ENCODE measurements around the gene KIF1A.

KIF1A gene

DNA sequence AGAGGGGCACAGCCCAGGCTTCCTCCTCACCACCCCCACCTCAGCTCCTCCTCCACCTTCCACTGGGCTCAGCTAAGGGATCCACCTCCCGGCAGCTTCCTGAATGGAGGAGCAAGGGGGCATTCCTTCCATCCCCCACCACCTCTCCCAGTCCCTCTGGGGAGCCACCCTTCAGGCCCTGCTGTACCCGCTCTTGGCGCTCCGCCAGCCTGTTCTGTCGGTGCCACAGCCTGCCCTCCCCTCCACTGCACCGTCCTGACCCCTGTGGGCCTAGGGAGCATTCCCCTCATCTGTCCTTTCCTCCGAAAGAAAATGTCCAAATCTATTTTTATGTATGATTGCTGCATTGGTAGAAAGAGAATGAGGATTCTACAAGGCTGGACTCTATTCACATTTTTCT, 59.9 kb downstream of the KIF1A start:
- DNase-seq = no peak

DNA sequence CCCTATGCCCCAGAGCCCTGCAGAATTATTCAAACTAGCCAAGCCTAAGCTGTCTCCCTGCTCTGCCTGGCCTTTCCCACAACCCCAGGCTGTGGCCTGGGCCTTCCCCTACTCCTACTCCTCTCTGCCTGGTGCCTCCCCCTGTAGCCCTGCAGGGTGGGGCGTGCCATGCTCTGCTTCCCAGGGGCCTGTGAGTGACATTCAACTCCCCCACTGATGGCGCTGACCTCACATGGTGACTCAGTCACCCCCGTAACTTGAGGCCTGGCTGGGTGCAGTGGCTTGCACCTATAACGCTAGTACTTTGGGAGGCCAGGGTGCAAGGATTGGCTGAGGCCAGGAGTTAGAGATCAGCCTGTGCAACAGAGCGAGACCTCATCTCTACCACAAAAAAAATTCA, 60.6 kb downstream of the KIF1A start:
- DNase-seq = no peak

DNA sequence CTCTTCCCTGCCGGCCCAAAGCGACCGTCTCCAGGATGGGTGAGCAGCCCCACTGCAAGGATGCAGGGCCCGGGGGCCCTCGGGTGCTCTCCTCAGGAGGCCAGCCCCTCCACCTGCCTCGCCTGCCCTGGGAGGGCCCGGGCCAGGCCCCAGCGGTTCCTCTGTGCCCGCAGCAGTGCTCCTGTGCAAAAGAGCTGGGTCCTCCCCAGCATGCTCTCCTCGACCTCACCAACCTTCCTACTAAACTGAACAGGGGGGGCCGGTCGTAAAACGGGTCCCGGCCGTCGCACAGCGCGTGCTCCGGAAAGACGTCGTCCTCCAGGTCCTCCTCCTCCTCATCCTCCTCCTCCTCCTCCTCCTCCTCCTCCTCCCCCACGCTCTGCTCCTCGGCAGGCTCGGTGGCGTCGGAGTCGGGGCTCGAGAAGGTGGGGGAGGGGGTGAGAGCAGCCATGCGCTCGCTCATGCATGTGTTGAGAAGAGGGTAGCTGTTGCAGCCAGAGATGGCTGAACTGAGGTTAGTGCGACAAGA, 62.9 kb downstream of the KIF1A start:
- no peak for DNase-seq

DNA sequence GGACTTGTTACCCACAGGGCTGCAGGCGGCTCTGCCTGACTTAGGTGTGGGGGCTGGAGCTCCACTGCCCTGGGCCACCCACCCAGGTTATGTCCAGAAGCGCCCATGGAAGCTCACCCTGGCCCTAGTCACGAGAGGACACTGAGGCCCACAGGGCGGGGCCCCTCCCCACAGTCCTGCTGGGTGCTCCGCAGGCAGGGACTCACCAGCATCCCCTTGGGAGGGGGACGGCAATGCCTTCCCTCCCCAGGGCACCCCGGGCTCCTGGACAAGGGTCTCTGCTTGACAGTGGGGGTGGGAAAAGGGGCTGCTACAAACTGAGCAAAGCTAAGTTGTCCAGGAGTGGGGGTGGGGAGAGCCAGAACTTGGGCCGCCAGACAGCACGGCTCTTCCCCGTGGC, 67.8 kb downstream of the KIF1A start:
- DNase-seq = no peak

DNA sequence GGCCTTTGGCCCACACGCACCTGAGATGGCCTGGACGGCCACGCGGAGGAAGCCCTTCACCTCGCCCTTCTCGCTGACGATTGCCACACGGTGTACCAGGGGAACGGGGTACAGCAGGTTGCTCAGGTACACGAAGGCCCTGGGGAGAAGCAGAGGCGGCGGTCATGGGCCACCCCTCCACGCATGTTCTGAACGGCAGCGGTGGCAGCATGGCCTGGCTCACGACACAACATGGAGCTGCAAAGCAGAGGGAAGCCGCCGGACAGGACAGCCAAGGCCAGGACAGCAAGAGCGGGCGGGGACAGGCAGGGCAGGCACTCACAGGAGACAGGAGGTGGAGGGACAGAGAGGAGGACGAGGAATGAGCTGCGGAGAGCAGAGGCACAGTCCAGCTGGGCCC, 69.6 kb downstream of the KIF1A start:
- DNase-seq = no peak

DNA sequence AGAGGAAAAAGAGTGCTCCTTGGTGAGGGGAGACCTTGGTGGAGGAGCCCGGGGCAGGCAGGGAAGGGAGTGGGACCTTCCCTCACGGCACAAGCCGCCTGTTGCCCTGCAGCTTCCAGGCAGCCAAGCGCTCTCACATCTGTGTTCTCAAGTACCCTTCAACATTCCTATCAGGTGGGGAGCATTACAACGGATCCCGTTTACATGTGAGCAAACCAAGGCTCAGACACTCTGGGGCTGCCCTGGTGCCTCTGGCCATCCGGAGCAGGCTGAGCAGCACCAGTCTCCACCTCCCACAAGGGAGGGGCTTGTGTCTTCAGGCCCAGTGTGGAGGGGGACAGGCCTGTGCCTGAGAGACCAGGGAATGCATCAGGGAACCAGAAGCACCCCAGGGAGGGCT, 70.5 kb downstream of the KIF1A start:
- DNase-seq = no peak

DNA sequence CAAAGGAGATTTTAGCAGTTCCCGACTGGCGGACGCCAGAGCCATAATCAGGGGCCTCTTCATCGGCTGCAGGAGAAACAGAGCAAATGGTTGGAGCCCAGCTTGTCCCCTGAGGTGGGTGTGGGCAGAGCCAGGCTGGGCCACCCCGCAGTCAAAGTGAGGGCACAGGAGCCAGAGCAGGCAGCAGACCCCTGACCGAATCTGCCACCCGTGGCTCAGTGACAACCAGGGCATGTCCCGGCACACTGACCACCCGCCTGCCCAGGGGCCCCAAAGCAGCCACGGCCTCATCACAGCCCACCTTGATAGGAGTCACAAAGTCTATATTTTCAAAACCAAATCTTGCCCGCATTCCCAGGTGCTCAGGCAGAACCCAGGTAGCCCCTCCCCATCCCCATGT, 72.8 kb downstream of the KIF1A start:
- DNase-seq = no peak

DNA sequence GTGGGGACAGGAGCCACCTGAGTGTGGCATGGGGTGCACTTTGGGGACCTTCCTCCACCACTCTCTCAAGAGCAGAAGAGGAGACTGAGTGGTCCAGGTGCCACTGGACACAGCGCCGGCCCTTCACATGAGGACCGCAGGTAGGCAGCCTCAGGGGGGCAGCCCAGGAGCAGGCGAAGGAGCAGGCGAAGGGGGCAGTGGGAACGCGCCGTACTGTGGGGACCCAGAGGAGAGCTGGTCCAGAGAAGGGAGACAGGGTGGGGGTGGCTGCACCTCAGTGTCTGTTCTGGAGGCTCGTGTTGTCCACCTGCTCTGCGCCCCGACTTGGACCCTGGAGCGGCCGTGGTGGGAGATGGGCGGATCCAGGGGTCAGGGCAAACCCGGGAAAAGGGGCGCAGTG, 73.3 kb downstream of the KIF1A start:
- no peak for DNase-seq

DNA sequence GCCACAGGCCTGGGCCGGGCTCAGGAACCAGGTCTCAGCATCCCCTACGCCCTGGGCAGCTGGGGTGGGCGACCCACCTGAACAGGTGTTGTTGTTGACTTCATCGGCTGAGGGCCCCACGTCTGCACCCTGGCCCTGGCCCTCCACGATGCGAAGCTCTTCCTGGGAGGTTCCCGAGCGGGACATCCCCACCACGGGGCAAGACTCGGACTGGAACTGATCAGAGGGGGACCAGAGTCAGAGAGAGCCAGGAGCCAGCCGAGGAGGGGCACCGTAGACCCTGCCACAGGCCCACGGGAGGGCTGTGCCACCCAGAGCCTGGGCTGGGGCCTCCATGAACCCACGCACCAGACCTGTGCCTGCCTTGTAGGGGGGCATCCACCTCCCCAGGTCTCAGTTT, 74.1 kb downstream of the KIF1A start:
- DNase-seq = no peak

DNA sequence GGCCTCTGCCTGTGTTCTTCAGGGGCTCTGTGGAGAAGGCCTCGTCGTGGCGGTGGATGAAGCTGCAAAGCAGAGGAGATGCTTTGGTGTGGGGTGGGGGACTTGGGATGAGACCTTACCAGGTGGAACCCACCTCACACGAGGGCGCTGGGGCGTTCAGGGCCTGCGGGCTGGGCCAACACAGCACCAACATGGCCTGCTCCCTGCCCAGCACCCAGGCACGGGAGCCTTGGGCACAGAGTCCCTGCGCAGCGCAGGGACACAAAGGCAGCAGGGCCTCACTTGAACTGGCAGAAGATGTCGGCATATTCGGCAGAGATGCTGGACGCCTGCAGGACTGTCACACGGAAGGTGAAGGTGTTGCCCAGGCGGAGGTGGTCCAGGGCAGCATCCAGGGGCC, 74.6 kb downstream of the KIF1A start:
- DNase-seq = no peak

DNA sequence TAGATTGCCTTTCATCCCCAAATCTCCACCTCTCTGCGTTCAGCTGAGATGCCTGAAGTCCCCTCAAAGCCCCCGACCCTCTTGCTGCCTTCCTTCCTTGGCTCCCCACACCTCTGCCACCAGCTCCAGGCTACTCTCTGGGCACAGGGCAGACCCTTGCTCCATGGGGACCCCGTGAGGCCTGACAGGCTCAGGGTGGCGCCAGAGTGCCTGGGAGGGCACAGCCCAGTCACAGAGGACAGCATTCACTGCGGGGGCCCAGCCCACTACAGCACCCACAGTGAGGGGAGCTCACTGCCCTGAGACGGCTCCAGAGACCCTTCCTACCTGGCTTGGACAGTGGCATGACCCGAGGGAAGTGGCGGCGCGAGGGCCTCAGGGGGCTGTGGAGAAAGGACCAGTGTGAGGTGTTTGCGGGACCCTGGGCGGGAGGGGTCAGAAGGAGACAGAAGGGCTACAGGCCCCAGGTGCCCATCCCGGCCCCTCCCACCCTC, 77.4 kb downstream of the KIF1A start:
- no peak for DNase-seq

DNA sequence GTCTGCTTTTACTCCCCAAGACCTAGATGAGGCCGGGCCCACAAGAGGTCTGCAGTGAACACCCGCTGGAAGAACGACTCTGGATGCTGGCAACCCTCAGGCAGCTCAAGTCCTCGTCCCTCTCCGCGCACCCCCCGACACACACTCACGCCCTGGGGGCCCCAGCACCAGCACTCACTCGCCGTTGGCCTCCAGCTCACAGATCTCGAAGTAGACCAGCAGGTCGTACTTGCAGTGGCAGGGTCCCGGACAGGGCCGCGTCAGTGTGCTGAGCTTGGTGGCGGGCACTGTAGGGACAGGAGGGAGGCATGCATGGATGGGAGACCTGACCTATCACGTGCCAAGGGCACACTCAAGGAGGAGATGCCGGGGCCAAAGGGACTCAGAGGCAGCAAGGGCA, 78.9 kb downstream of the KIF1A start:
- DNase-seq = no peak

DNA sequence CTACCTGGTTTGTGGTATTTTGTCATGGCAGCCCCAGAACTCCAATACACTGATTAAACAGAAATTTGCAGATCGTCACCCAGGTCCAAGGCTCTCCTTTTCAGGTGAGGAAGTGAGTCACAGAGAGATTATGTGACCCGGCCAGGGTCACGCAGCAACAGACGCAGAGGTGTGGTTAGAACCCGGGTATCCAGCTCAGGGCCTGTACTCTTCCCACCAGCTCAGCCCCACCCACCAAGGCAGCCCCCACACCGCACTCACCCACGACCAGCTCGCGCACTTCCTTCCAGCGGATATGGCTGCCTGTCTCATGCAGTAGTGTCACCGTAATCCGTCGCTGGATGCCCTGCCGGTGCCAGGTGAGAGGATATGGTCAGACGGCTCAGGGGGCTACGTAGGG, 80.2 kb downstream of the KIF1A start:
- no peak for DNase-seq

DNA sequence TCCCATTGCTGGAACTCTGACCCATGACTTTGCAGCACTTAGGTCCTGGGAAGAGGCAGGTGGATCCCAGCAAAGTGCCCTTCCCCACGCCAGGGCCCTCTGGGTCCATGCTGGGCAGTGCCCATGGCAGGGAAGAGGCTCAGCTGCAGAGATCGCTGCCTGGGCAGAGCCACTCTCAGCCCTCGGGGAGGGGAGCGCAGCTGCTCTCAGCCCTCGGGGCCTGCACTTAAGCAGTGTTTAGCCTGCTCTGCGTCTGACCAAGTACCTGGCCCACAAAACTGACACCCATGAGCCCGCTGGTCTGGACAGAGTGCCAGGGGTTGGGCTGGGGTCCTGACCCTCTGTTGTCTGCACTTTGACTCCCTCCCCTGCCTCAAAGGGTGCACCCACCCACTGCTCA, 82.1 kb downstream of the KIF1A start:
- no peak for DNase-seq

DNA sequence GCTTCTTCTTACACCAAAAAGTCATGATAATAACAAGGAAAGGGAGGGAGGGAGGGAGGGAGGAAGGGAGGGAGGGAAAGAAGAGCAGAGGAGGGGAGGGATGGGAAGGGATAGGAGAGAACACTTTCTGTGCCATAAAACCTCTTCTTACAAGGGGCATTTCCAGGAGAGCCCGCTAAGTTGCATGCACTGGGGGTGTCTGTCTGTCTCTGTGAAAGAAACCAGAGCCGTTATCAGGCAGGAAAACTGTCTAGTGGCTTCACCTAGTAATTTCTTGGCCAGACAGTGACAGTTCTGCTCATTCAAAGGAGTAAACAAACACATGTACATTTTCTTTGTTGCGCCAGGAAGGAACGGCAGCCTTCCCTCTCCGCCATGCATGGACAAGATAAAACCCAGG, 82.5 kb downstream of the KIF1A start:
- no peak for DNase-seq

DNA sequence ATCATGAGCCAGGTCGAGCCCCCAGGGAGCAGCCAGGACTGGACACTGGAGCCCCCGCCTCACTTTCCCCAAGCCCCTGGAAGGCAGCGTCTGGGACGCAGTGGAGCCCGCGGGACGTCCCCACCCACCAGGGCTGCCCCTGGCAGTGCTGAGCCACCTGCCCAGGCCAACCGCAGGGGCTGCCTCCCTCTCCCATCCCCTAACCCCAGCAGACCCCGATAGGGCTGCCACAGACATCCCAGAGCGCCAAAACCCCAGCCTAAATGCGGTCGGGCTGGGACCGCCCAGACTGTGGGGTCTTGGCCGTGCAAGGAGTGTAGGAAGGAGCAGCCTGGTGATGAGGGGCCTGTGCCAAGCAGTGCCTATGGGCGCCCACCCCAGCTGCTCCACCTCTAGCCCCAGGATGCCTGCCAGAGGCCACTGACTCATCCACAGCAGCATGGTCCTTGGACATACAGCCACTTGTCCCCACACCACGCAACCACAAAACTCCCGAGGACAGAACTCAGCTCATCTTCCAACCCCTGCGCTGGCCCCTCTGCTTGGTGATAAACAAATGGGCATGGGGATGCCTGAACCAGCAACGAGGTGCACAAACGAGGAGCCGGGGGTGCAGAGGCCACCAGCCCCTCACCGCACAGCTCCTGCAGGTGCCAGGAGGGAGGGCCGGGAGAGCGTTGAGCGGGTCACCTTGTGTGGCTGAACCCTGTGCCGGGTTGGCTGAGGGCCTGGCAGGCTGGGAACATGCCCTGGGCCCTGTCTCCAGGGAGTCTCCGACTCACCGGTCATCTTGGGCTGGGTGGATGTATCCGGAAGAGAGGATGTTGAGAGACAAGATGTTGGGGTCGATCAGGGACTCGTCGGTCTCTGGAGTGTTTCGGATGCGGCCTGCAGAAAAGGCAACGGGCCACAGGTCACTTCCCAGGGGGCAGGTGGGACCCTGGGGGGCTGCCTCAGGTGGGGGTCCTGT, 83.5 kb downstream of the KIF1A start:
- DNase-seq = no peak

DNA sequence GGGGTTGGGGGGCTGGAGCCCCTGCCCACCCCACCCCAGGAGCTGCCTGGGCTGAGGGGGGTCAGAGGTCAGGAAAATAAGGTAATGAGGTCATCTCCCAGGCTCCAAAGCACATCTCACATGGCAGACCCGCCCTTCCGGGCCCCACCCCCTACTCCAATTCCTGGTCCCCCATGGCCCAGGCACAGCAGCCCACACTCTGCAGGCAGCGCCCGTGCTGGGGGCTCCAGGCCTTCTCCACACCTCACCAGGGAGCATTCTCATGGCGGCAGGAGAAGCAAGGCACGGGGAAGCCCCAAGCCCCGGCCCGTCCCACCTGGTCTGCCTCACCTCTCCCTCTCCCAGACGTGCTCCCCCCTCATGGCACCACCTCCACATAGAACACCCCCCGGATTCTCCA, 84.5 kb downstream of the KIF1A start:
- no peak for DNase-seq

DNA sequence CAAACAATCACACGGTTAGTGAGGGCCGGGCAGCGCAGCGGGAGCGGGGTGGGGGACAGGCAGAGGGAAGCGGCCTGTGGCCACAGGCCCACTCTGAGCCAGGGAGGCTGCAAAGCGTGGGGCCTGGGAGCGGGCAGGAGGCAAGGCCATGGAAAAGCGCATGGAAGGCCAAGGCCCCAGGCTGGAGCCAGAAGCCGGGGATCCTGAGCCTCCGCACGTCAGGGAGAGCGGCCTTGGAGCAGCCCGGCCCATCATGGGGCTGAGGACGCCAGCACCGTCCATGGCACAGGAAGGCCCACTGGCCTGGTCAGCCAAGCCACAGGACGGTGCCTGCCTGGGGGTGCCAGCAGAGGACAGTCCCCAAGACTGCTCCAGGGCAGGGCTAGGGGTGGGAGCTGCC, 85.3 kb downstream of the KIF1A start:
- no peak for DNase-seq

DNA sequence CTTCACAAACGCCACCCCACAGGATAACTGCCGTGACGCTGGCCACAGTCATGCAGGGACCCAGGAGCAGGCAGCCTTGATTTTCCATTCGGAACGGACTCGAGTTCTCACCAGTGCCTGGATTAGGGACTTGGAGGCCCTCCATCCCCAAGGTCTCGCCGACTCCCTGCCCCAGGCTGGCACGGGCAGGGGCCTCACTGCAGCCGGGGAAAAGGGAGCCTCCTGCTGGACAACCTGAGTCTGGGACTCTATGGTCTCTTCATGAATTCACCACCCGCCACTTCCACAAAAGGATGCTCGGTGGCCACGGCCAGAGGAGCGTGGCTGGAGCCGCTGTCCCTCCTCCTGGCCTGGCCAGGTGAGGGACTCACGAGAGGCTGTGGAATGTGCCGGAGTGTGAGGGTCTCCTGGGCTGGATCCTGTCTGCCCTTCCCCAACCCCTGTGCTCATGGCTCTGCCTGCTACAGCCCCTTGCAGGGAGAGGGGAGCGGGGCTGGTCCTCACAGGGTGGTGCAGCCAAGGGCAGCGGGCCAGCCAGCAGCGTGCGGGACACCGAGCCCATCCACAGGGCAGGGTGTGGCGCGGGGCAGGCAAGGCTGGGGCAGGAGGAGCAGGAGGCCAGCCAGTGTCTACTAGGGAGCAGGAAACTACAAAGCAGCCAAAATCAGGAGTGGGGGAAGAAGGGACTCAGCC, 86.1 kb downstream of the KIF1A start:
- DNase-seq = no peak

DNA sequence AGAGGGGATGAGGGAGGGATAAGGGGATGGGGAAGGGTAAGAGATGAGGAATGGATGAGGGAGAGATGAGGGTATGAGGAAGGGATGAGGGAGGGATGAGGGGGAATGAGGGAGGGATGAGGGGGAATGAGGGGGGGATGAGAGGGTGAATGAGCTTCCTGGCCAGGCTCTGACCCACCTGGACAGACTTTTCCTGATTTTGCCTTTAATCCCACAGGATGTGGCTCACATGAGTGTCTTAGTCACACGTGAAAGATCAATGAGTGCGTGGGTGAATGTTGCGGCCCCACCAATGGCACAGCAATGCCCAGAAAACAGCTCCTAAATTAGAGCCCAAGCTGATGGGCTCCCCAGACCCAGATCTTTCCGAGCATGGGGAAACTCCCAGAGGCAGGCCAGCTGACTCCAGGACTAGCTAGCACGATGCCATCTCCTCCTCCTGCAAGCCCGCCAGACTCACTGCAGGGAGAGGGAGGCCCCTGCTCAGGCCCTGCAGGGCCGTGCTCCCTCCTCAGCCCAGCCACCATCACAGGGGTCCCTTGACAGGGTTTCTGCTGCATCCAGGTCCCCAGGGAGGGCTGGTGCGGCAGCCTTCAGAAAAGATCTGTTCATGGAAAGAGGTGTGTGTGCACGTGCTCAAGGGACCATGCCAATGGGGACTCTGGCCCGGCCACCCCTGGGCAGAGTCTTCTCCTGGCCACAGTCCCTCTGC, 87.0 kb downstream of the KIF1A start:
- no peak for DNase-seq

DNA sequence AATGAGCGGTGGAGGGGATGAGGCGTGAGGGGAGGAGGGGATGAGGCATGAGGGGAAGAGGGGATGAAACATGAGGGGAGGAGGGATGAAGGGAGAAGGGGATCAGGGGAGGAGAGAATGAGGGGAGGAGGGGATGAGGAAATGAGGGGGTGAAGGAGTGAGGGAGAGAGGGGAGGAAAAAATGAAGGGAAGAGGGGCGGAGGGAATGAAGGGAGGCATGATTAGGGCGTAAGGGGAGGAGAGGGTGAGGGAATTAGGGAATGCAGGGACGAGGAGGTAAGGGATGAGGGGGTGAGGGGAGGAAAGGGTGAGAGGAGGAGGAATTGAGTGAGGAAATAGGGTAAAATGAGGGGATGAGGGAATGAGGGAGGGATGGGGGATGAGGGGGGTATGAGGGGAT, 87.8 kb downstream of the KIF1A start:
- no peak for DNase-seq

DNA sequence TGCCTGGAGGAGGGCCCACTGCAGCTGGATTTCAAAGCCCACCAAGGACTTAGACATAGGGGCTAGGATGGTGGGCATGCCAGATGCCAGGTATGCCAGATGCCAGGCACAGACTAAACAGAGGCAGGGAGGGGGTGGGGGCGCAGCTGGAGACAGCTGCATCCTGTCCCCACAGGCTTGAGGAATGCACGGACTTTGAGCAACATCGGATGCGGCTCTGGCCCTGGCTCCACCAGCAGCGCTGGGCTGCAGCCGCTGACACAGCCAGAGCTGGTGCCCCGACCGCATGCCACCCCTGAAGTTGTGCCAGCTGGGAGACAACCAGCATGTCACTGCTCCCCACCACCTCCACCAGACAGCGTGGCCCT, 88.9 kb downstream of the KIF1A start:
- DNase-seq = no peak

DNA sequence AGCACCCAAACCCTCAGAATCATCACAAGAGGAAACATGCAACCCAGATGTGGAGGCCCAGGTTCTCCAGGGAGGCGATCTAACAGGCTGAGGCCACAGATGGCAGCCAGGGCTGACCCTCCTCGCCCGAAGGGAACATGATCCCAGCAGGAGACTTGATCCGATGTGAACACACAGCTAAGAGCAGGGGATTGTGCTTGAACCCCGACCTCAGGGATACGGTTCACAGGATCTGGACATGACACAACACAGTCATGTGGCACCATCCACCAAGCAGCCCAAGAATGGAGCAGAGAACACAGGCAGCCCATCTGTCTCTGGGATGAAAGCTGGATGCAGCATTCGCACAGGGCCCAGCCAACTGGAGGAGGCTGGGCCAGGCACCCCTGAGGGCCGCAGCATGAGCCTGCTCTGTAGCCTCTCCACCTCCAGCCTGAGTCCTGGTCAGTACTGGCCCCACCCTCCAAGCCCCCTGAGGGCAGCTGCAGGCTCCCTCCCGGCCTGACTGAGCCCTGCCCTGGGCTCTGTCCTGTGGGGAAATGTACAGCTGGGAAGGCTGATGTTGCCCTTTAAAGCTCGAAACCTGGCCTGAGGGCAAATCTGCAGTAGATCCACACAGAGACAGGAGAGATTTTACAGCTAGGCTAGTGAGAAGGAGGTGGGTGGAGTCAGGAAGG, 89.4 kb downstream of the KIF1A start:
- DNase-seq = no peak

Measured in stimulated activated naive CD4-positive, alpha-beta T cell treated with Interleukin-2 at 50 U/mL for 16 hours (primary cell).